Measurements from ENCODE around the gene ARPC2. TPM values are rescaled to one million over a fixed set of nuclear protein-coding genes. Genes with fewer than 3 reads are reported as not detected.

Gene ARPC2
- total and polyA plus RNA-seq, 2 of the 13 experiments (the other 11 are each of a cell fraction or from before 2014, with no cell fraction given): 168 to 303 TPM

DNA sequence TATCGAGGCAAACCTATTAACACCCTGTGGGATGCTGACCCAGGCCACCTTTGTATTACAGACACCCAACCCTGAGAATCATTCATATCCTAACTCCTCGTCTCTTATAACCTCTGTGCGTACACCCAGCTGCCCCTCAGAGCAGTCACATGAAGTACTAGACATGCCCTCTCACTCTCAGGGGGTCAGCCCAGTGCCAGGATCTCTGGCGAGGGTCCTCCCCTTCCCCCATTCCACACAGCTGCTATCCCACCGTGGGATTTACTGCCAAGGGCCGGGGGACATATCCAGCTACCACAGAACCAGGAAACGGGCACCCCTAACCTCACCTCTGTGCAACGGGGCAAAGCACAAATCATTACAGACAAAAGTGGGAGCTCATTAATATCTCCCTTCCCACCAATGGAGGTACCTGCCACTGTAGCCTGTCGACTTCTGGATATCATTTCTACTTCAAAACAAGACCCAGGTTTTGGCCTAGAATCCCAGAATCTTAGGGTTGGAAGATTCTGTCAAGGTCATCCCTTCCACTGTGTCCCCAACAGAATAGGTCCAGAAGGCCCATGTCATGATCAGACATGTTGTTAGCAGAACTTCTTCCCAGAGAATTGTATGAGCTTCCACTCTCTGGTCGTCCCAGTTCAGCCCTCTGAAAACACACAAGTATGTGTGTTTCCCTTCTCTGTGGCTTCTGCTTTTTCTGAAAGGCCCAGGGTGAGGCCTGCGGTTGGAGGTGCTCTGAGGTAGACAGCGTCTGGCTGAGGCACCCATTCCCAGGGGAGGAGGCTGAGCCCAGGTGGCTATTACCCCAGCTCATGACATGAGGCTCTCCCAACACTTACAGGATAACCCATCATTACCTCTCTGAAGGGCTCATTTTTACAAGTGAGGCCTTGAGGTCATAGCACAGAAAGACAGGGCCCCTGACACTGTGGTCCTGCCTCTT is 73.6 kb downstream of the ARPC2 start (continued):
- TF ChIP-seq, protein P1, sequence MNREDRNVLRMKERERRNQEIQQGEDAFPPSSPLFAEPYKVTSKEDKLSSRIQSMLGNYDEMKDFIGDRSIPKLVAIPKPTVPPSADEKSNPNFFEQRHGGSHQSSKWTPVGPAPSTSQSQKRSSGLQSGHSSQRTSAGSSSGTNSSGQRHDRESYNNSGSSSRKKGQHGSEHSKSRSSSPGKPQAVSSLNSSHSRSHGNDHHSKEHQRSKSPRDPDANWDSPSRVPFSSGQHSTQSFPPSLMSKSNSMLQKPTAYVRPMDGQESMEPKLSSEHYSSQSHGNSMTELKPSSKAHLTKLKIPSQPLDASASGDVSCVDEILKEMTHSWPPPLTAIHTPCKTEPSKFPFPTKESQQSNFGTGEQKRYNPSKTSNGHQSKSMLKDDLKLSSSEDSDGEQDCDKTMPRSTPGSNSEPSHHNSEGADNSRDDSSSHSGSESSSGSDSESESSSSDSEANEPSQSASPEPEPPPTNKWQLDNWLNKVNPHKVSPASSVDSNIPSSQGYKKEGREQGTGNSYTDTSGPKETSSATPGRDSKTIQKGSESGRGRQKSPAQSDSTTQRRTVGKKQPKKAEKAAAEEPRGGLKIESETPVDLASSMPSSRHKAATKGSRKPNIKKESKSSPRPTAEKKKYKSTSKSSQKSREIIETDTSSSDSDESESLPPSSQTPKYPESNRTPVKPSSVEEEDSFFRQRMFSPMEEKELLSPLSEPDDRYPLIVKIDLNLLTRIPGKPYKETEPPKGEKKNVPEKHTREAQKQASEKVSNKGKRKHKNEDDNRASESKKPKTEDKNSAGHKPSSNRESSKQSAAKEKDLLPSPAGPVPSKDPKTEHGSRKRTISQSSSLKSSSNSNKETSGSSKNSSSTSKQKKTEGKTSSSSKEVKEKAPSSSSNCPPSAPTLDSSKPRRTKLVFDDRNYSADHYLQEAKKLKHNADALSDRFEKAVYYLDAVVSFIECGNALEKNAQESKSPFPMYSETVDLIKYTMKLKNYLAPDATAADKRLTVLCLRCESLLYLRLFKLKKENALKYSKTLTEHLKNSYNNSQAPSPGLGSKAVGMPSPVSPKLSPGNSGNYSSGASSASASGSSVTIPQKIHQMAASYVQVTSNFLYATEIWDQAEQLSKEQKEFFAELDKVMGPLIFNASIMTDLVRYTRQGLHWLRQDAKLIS (CRISPR knock-in tag; IDR thresholded peaks at IDR 0.05): 0 out of 2 replicates have a peak, but pooled peaks have one; percentile 41
- TF ChIP-seq ZNF317 (CRISPR knock-in tag; IDR thresholded peaks at IDR 0.05): peak; percentile 70
- 0 out of 2 replicates have a peak, but pooled peaks have one; percentile 1 for TF ChIP-seq SNAPC2 (CRISPR knock-in tag; IDR thresholded peaks at IDR 0.05)
- TF ChIP-seq PRPF4 (IDR thresholded peaks at IDR 0.05; ENCODE audit: low read depth, low read length, poor library complexity, severe bottlenecking): no peak
- TF ChIP-seq EEA1 (CRISPR knock-in tag; IDR thresholded peaks at IDR 0.05; ENCODE audit: borderline replicate concordance): peak; percentile 40; the same call in 1 of the 2 replicates
- 0 out of 2 replicates have a peak, but pooled peaks have one; percentile 29 for TF ChIP-seq NR0B2 (CRISPR knock-in tag; IDR thresholded peaks at IDR 0.05)
- TF ChIP-seq, protein P2, sequence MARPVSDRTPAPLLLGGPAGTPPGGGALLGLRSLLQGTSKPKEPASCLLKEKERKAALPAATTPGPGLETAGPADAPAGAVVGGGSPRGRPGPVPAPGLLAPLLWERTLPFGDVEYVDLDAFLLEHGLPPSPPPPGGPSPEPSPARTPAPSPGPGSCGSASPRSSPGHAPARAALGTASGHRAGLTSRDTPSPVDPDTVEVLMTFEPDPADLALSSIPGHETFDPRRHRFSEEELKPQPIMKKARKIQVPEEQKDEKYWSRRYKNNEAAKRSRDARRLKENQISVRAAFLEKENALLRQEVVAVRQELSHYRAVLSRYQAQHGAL (CRISPR knock-in tag; IDR thresholded peaks at IDR 0.05; ENCODE audit: not compliant biosample characterization): no peak
- TF ChIP-seq, protein P3, sequence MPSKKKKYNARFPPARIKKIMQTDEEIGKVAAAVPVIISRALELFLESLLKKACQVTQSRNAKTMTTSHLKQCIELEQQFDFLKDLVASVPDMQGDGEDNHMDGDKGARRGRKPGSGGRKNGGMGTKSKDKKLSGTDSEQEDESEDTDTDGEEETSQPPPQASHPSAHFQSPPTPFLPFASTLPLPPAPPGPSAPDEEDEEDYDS (CRISPR knock-in tag; IDR thresholded peaks at IDR 0.05): 0 out of 2 replicates have a peak, but pooled peaks have one; percentile 9
- 0 out of 2 replicates have a peak, but pooled peaks have one; percentile 32 for TF ChIP-seq ZNF350 (CRISPR knock-in tag; IDR thresholded peaks at IDR 0.05; ENCODE audit: borderline replicate concordance, low read depth)
- TF ChIP-seq MYNN (CRISPR knock-in tag; IDR thresholded peaks at IDR 0.05; ENCODE audit: low read depth): 0 out of 2 replicates have a peak, but pooled peaks have one; percentile 67
- TF ChIP-seq SP4 (CRISPR knock-in tag; IDR thresholded peaks at IDR 0.05): peak; percentile 16; the same call in 1 of the 2 replicates
- TF ChIP-seq GFI1 (CRISPR knock-in tag; IDR thresholded peaks at IDR 0.05; ENCODE audit: borderline replicate concordance): no peak
- no peak for TF ChIP-seq ADNP (CRISPR knock-in tag; IDR thresholded peaks at IDR 0.05)
- no peak for TF ChIP-seq ZNF567 (CRISPR knock-in tag; IDR thresholded peaks at IDR 0.05; ENCODE audit: borderline replicate concordance)
- TF ChIP-seq, protein P4, sequence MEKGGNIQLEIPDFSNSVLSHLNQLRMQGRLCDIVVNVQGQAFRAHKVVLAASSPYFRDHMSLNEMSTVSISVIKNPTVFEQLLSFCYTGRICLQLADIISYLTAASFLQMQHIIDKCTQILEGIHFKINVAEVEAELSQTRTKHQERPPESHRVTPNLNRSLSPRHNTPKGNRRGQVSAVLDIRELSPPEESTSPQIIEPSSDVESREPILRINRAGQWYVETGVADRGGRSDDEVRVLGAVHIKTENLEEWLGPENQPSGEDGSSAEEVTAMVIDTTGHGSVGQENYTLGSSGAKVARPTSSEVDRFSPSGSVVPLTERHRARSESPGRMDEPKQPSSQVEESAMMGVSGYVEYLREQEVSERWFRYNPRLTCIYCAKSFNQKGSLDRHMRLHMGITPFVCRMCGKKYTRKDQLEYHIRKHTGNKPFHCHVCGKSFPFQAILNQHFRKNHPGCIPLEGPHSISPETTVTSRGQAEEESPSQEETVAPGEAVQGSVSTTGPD (CRISPR knock-in tag; IDR thresholded peaks at IDR 0.05): 0 out of 2 replicates have a peak, but pooled peaks have one; percentile 36
